ENCODE data around the gene TNFRSF6B.
A peak's percentile ranks its signal among the peaks of the same experiment; 100 is the strongest.

Gene TNFRSF6B

DNA sequence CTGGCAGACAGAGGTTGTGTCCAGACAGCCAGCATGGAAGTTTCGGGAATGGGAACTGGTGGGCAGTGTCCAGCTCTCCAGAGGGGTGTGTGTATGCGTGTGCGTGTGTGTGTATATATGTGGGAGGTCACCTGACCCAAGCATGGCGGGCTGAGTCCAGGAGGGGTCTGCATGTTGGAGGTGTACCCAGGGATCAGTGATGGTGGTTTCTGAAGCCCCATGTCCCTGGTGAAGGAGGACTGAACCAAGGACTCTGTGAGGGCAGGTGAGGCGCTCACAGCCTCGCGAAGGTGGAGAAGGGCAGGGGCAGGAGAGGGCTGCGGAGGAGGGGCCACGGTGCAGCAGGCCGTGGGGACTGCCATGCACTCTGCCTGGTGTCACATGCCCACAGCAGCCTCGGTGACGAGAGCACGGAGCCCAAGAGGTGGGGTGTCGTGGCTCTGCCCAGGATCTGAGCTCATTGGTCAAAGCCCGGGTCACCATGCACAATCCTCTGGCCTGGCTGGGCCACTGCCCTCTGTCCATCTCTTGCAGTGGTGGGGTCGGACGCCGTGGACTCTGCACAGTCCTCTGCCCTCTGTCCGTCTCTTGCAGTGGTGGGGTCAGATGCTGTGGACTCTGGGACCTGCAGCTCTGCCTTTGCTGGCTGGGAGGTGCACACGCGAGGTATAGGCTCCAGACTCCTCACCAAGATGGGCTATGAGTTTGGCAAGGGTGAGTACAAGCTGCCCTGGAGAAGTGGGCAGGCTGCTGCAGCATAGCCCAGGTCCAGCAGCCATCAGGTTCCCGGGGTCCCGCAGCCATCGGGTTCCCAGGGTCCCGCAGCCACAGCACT is 37.9 kb downstream of the TNFRSF6B start:
- H3K27ac ChIP-seq (ENCODE audit: low read length), result no peak overlapping the region
- TF ChIP-seq, protein P1, sequence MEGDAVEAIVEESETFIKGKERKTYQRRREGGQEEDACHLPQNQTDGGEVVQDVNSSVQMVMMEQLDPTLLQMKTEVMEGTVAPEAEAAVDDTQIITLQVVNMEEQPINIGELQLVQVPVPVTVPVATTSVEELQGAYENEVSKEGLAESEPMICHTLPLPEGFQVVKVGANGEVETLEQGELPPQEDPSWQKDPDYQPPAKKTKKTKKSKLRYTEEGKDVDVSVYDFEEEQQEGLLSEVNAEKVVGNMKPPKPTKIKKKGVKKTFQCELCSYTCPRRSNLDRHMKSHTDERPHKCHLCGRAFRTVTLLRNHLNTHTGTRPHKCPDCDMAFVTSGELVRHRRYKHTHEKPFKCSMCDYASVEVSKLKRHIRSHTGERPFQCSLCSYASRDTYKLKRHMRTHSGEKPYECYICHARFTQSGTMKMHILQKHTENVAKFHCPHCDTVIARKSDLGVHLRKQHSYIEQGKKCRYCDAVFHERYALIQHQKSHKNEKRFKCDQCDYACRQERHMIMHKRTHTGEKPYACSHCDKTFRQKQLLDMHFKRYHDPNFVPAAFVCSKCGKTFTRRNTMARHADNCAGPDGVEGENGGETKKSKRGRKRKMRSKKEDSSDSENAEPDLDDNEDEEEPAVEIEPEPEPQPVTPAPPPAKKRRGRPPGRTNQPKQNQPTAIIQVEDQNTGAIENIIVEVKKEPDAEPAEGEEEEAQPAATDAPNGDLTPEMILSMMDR (IDR thresholded peaks at IDR 0.05; ENCODE audit: borderline replicate concordance, extremely low read depth, low read length, poor library complexity, severe bottlenecking), result no peak
- no peak for TF ChIP-seq EZH2 (IDR thresholded peaks at IDR 0.05; ENCODE audit: borderline replicate concordance, low read depth, low read length, severe bottlenecking)
- no peak overlapping the region for H2AFZ ChIP-seq (ENCODE audit: low read depth, low read length)
- ATAC-seq (ENCODE audit: insufficient read depth, low read depth) (no peak), DNase-seq (no peak)
- H3K4me3 ChIP-seq (ENCODE audit: low read depth in 1 of 2, low read length in 2 of 2), result no peak overlapping the region
- peaks cover 27% of the 10 kb centered on the region for H3K4me1 ChIP-seq (ENCODE audit: insufficient read depth, low read length)
- H4K20me1 ChIP-seq (ENCODE audit: insufficient read depth, low read length), result peaks cover 59% of the 10 kb centered on the region
- no peak overlapping the region for H3K9ac ChIP-seq (ENCODE audit: low read depth, low read length)
- peaks cover 85% of the 10 kb centered on the region for H3K36me3 ChIP-seq (ENCODE audit: insufficient read depth, low read length)
- no peaks in the 10 kb centered on the region for H3K27me3 ChIP-seq (ENCODE audit: insufficient read depth, low read length, poor library complexity)
- no peaks in the 10 kb centered on the region for H3K9me3 ChIP-seq (ENCODE audit: insufficient read depth, low read length, severe bottlenecking)
- H3K4me2 ChIP-seq (ENCODE audit: insufficient read depth, low read length), result no peak overlapping the region
- peaks cover 39% of the 10 kb centered on the region for H3K79me2 ChIP-seq (ENCODE audit: insufficient read depth, low read length)

DNA sequence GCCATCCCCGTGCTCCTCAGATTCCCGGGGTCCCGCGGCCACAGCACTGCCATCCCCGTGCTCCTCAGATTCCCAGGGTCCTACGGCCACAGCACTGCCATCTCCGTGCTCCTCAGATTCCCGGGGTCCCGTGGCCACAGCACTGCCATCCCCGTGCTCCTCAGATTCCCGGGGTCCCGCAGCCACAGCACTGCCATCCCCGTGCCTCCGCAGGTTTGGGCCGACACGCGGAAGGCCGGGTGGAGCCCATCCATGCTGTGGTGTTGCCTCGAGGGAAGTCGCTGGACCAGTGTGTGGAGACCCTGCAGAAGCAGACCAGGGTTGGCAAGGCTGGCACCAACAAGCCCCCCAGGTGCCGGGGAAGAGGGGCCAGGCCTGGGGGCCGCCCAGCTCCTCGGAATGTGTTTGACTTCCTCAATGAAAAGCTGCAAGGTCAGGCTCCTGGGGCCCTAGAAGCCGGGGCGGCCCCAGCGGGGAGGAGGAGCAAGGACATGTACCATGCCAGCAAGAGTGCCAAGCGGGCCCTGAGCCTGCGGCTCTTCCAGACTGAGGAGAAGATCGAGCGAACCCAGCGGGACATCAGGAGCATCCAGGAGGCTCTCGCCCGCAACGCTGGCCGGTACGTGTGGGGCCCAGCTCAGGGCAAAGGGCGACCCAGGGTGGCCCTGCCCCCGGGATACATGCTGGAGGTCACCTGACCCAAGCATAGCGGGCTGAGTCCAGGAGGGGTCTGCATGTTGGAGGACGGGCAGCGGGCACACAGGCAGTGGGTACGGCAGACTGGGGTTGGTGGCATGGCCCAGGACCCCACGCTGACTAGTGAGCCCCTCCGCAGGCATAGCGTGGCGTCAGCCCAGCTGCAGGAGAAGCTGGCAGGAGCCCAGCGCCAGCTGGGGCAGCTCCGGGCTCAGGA is 38.8 kb downstream of the TNFRSF6B start:
- Histone ChIP-seq H3K36me3 (ENCODE audit: insufficient read depth, low read length) (peaks cover 77% of the 10 kb centered on the region), H3K9ac (ENCODE audit: low read depth, low read length) (no peak overlapping the region), H3K4me1 (ENCODE audit: insufficient read depth, low read length) (peaks cover 19% of the 10 kb centered on the region), H3K27me3 (ENCODE audit: insufficient read depth, low read length, poor library complexity) (no peaks in the 10 kb centered on the region), H3K79me2 (ENCODE audit: insufficient read depth, low read length) (peaks cover 31% of the 10 kb centered on the region), H3K9me3 (ENCODE audit: insufficient read depth, low read length, severe bottlenecking) (no peaks in the 10 kb centered on the region), H3K27ac (ENCODE audit: low read length) (no peak overlapping the region), H2AFZ (ENCODE audit: low read depth, low read length) (no peak overlapping the region), H4K20me1 (ENCODE audit: insufficient read depth, low read length) (peaks cover 58% of the 10 kb centered on the region), H3K4me3 (ENCODE audit: low read depth in 1 of 2, low read length in 2 of 2) (no peak overlapping the region), H3K4me2 (ENCODE audit: insufficient read depth, low read length) (no peak overlapping the region)
- DNase-seq, result no peak
- no peak for ATAC-seq (ENCODE audit: insufficient read depth, low read depth)
- TF ChIP-seq, protein P1 (IDR thresholded peaks at IDR 0.05; ENCODE audit: borderline replicate concordance, extremely low read depth, low read length, poor library complexity, severe bottlenecking), result no peak
- no peak for TF ChIP-seq EZH2 (IDR thresholded peaks at IDR 0.05; ENCODE audit: borderline replicate concordance, low read depth, low read length, severe bottlenecking)

DNA sequence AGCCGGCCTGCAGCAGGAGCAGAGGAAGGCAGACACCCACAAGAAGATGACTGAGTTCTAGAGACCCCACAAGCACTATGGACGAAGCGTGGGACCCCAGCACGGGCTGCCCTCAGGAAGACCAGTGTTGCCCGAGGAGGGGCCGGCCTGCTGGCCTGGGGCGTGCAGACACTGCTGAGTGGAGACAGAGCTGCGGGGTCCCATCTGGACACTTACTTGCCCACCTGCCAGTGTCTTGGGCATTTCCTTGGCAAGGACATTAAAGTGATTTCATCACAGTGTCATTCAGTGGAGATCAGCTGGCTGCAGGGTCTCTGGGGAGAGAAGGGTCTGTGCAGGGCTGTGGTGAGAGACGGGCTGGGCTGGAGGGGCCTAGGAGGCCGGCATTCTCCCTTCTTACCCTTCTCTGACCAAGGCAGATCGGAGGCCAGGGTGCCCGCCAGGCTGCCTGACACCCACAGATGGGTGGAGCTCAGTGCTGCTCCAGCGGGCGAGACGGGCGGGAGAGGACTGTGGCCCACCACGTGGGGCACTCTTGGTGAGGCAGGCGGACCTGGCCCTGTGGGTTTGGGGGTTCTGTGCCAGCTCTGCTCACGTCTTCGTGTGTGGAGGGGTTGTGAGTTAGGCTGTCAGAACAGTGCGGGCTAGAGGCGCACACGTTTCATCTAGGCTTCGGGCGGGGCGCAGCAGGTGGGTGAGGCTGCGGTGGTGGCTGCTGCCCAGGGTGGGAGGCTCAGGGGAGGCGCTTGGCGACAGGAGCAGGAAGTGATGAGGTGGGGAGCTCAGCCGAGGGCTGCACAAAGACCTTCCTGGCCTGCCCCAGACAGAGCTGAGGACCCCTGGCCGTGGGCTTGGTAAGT is 39.6 kb downstream of the TNFRSF6B start, which contains the start of gene LIME1:
LIME1 (plus strand) TSS at position 806 of the 860 bp plus-strand sequence. CDS start 886 bp downstream, outside the sequence.
- no peak within 1 kb of the TSS for H3K4me2 ChIP-seq (ENCODE audit: insufficient read depth, low read length)
- H3K9me3 ChIP-seq (ENCODE audit: insufficient read depth, low read length, severe bottlenecking), result no peaks in the 10 kb centered on the region
- no peak for TF ChIP-seq EZH2 (IDR thresholded peaks at IDR 0.05; ENCODE audit: borderline replicate concordance, low read depth, low read length, severe bottlenecking)
- TF ChIP-seq, protein P1 (IDR thresholded peaks at IDR 0.05; ENCODE audit: borderline replicate concordance, extremely low read depth, low read length, poor library complexity, severe bottlenecking), result no peak
- no peak within 1 kb of the TSS for H3K4me3 ChIP-seq (ENCODE audit: low read depth in 1 of 2, low read length in 2 of 2)
- ATAC-seq (ENCODE audit: insufficient read depth, low read depth) (peak; percentile 55), DNase-seq (peak; percentile 76)
- H3K4me1 ChIP-seq (ENCODE audit: insufficient read depth, low read length), result peaks cover 19% of the 10 kb centered on the region
- no peak within 1 kb of the TSS for H2AFZ ChIP-seq (ENCODE audit: low read depth, low read length)
- no peaks in the 10 kb centered on the region for H3K27me3 ChIP-seq (ENCODE audit: insufficient read depth, low read length, poor library complexity)
- peaks cover 59% of the 10 kb centered on the region for H4K20me1 ChIP-seq (ENCODE audit: insufficient read depth, low read length)
- H3K36me3 ChIP-seq (ENCODE audit: insufficient read depth, low read length), result peaks cover 78% of the 10 kb centered on the region
- no peak within 1 kb of the TSS for H3K27ac ChIP-seq (ENCODE audit: low read length)
- no peak within 1 kb of the TSS for H3K9ac ChIP-seq (ENCODE audit: low read depth, low read length)
- H3K79me2 ChIP-seq (ENCODE audit: insufficient read depth, low read length), result peaks cover 34% of the 10 kb centered on the region
